Stomach smooth muscle (tissue), 2 donors: ENCODE data around the gene FAM168A.

Source experiments
- H3K27ac ChIP-seq: one replicate; pipeline ENCODE4 v1.7.0; 2013; ENCODE audit warnings: mild to moderate bottlenecking, low read length, inconsistent platforms
- H3K27me3 ChIP-seq, 2 donors: one replicate each; pipeline ENCODE4 v1.7.0; 2013; ENCODE audit warnings: low read length in 2 of 2; ENCODE audit not compliant: insufficient read depth in 2 of 2, control insufficient read depth in 1 of 2
- H3K36me3 ChIP-seq, 2 donors: one replicate each; pipeline ENCODE4 v1.7.0; 2013; ENCODE audit warnings: low read length in 2 of 2; ENCODE audit not compliant: control insufficient read depth in 2 of 2, insufficient read depth in 2 of 2
- H3K4me1 ChIP-seq: one replicate; pipeline ENCODE4 v1.7.0; 2013; ENCODE audit warnings: low read length; ENCODE audit not compliant: control insufficient read depth, insufficient read depth
- H3K4me3 ChIP-seq, 2 donors: one replicate each; pipeline ENCODE4 v1.7.0; 2013; ENCODE audit warnings: low read length in 2 of 2
- H3K9ac ChIP-seq, 2 donors: one replicate each; pipeline ENCODE4 v1.7.0; 2013; ENCODE audit warnings: low read length in 2 of 2, mild to moderate bottlenecking in 1 of 2
- H3K9me3 ChIP-seq, 2 donors: one replicate each; pipeline ENCODE4 v1.7.0; 2013; ENCODE audit warnings: low read length in 2 of 2; ENCODE audit not compliant: control insufficient read depth in 2 of 2
- donor health status: healthy.
- donor health status: Pancreatic carcinoma.

FAM168A gene

GRCh38 chr11:73468590-73469161 lies 129.2 kb downstream of the FAM168A start:
- Histone ChIP-seq H3K27me3 (no peaks in the 10 kb centered on the region), H3K27ac (no peak overlapping the region), H3K36me3 (no peaks in the 10 kb centered on the region), H3K9ac (no peak overlapping the region), H3K4me3 (no peak overlapping the region), H3K9me3 (no peaks in the 10 kb centered on the region), H3K4me1 (no peaks in the 10 kb centered on the region)

GRCh38 chr11:73467505-73467904 lies 130.4 kb downstream of the FAM168A start:
- no peaks in the 10 kb centered on the region for H3K27me3 ChIP-seq
- H3K4me1 ChIP-seq, result no peaks in the 10 kb centered on the region
- no peak overlapping the region for H3K27ac ChIP-seq
- H3K9me3 ChIP-seq, result no peaks in the 10 kb centered on the region
- peaks cover 0 to 2% of the 10 kb centered on the region in 2 donors for H3K36me3 ChIP-seq
- H3K9ac ChIP-seq, result no peak overlapping the region
- H3K4me3 ChIP-seq, result no peak overlapping the region

GRCh38 chr11:73466643-73467042 lies 131.3 kb downstream of the FAM168A start:
- Histone ChIP-seq H3K36me3 (peaks cover 0 to 2% of the 10 kb centered on the region in 2 donors), H3K4me3 (no peak overlapping the region), H3K9ac (no peak overlapping the region), H3K4me1 (no peaks in the 10 kb centered on the region), H3K9me3 (no peaks in the 10 kb centered on the region), H3K27me3 (no peaks in the 10 kb centered on the region), H3K27ac (no peak overlapping the region)

GRCh38 chr11:73465871-73466270 lies 132.0 kb downstream of the FAM168A start:
- Histone ChIP-seq H3K27ac (no peak overlapping the region), H3K9ac (no peak overlapping the region), H3K36me3 (peaks cover 0 to 2% of the 10 kb centered on the region in 2 donors), H3K9me3 (no peaks in the 10 kb centered on the region), H3K27me3 (no peaks in the 10 kb centered on the region), H3K4me1 (no peaks in the 10 kb centered on the region), H3K4me3 (no peak overlapping the region)

- H3K4me3 ChIP-seq, result no peak overlapping the region
- H3K27ac ChIP-seq, result no peak overlapping the region
- H3K9ac ChIP-seq, result no peak overlapping the region
- no peaks in the 10 kb centered on the region for H3K9me3 ChIP-seq
- no peaks in the 10 kb centered on the region for H3K4me1 ChIP-seq
- peaks cover 0 to 2% of the 10 kb centered on the region in 2 donors for H3K36me3 ChIP-seq
- H3K27me3 ChIP-seq, result no peaks in the 10 kb centered on the region
Observed at GRCh38 chr11:73465023-73465675, 132.8 kb downstream of the FAM168A start.

GRCh38 chr11:73464347-73464746 lies 133.6 kb downstream of the FAM168A start:
- no peak overlapping the region for H3K9ac ChIP-seq
- no peak overlapping the region for H3K4me3 ChIP-seq
- H3K4me1 ChIP-seq, result no peaks in the 10 kb centered on the region
- H3K36me3 ChIP-seq, result peaks cover 0 to 2% of the 10 kb centered on the region in 2 donors
- no peaks in the 10 kb centered on the region for H3K27me3 ChIP-seq
- H3K9me3 ChIP-seq, result no peaks in the 10 kb centered on the region
- no peak overlapping the region for H3K27ac ChIP-seq

- no peaks in the 10 kb centered on the region for H3K4me1 ChIP-seq
Observed at GRCh38 chr11:73463359-73463758, 134.6 kb downstream of the FAM168A start.

GRCh38 chr11:73461964-73462363 lies 135.9 kb downstream of the FAM168A start:
- Histone ChIP-seq H3K27ac (no peak overlapping the region), H3K9me3 (no peaks in the 10 kb centered on the region), H3K36me3 (peaks cover 0 to 2% of the 10 kb centered on the region in 2 donors), H3K4me1 (no peaks in the 10 kb centered on the region), H3K27me3 (no peaks in the 10 kb centered on the region), H3K9ac (no peak overlapping the region), H3K4me3 (no peak overlapping the region)

More at GRCh38 chr11:73463359-73463758, 134.6 kb downstream of the FAM168A start:
- H3K9ac ChIP-seq, result no peak overlapping the region
- no peak overlapping the region for H3K27ac ChIP-seq
- no peak overlapping the region for H3K4me3 ChIP-seq
- no peaks in the 10 kb centered on the region for H3K9me3 ChIP-seq
- H3K36me3 ChIP-seq, result peaks cover 0 to 2% of the 10 kb centered on the region in 2 donors
- H3K27me3 ChIP-seq, result no peaks in the 10 kb centered on the region

GRCh38 chr11:73461335-73461840 lies 136.5 kb downstream of the FAM168A start:
- H3K4me1 ChIP-seq, result no peaks in the 10 kb centered on the region

GRCh38 chr11:73458201-73458600 lies 139.7 kb downstream of the FAM168A start:
- H3K36me3 ChIP-seq, result peaks cover 0 to under 1% of the 10 kb centered on the region in 2 donors
- H3K4me1 ChIP-seq, result no peaks in the 10 kb centered on the region
- no peaks in the 10 kb centered on the region for H3K9me3 ChIP-seq
- no peak overlapping the region for H3K27ac ChIP-seq
- no peak overlapping the region for H3K4me3 ChIP-seq
- H3K9ac ChIP-seq, result no peak overlapping the region
- H3K27me3 ChIP-seq, result no peaks in the 10 kb centered on the region

More at GRCh38 chr11:73461335-73461840, 136.5 kb downstream of the FAM168A start:
- H3K9me3 ChIP-seq, result no peaks in the 10 kb centered on the region
- no peak overlapping the region for H3K4me3 ChIP-seq
- H3K9ac ChIP-seq, result no peak overlapping the region
- H3K27me3 ChIP-seq, result no peaks in the 10 kb centered on the region
- peaks cover 0 to 2% of the 10 kb centered on the region in 2 donors for H3K36me3 ChIP-seq
- H3K27ac ChIP-seq, result no peak overlapping the region

GRCh38 chr11:73454987-73455386 lies 142.9 kb downstream of the FAM168A start:
- Histone ChIP-seq H3K27ac (no peak overlapping the region), H3K36me3 (no peaks in the 10 kb centered on the region), H3K27me3 (no peaks in the 10 kb centered on the region), H3K4me3 (no peak overlapping the region), H3K9ac (no peak overlapping the region), H3K4me1 (no peaks in the 10 kb centered on the region), H3K9me3 (peaks cover 0 to 2% of the 10 kb centered on the region in 2 donors)
